Endothelial cell of umbilical vein (primary cell): Measurements from ENCODE around the gene ANKRD23.

Source experiments
- EZH2 ChIP-seq: IDR thresholded peaks from 2 replicates; pipeline ENCODE4 v1.6.1; 2012; ENCODE audit warnings: borderline replicate concordance, low read depth, mild to moderate bottlenecking, moderate library complexity, low read length, inconsistent platforms; ENCODE audit not compliant: severe bottlenecking
- FOS ChIP-seq: IDR thresholded peaks from 2 replicates; pipeline ENCODE4 v1.6.1; 2011; ENCODE audit warnings: mild to moderate bottlenecking, low read length, moderate library complexity, borderline replicate concordance; ENCODE audit not compliant: insufficient read depth
- GATA2 ChIP-seq: IDR thresholded peaks from 2 replicates; pipeline ENCODE4 v1.7.0; 2011; ENCODE audit warnings: low read depth, mild to moderate bottlenecking, moderate library complexity, mixed read lengths, low read length; ENCODE audit not compliant: insufficient read length, insufficient read depth
- JUN ChIP-seq: IDR thresholded peaks from 2 replicates; pipeline ENCODE4 v1.6.1; 2011; ENCODE audit warnings: borderline replicate concordance, low read depth; ENCODE audit not compliant: insufficient read length, insufficient read depth
- MYC ChIP-seq: IDR thresholded peaks from one replicate; pipeline ENCODE4 v1.6.1; 2011; ENCODE audit warnings: mild to moderate bottlenecking, low read depth, low read length
- POLR2A ChIP-seq: IDR thresholded peaks from 2 replicates; pipeline ENCODE4 v1.6.1; 2012; ENCODE audit warnings: low read depth, mild to moderate bottlenecking, control low read depth, low read length
- POLR2AphosphoS5 ChIP-seq: IDR thresholded peaks from 2 replicates; pipeline ENCODE4 v1.6.1; 2012; ENCODE audit warnings: low read depth, mild to moderate bottlenecking, control low read depth, low read length, moderate library complexity; ENCODE audit not compliant: insufficient read depth
- TF ChIP-seq, protein P1 (sequence below), 2 donors: IDR thresholded peaks; 1 replicate in 1 of 2; 2 replicates in 1 of 2; pipeline ENCODE4 v1.5.1; 2011; ENCODE audit warnings: low read length in 2 of 2, mild to moderate bottlenecking in 2 of 2, moderate library complexity in 2 of 2, control low read depth in 1 of 2, inconsistent platforms in 1 of 2, low read depth in 1 of 2; ENCODE audit not compliant: insufficient read depth in 1 of 2; ENCODE audit errors: extremely low read depth in 1 of 2
- TF ChIP-seq, protein P2 (sequence below): IDR thresholded peaks from 2 replicates; pipeline ENCODE4 v1.6.1; 2011; ENCODE audit not compliant: insufficient read depth, insufficient read length

DNA sequence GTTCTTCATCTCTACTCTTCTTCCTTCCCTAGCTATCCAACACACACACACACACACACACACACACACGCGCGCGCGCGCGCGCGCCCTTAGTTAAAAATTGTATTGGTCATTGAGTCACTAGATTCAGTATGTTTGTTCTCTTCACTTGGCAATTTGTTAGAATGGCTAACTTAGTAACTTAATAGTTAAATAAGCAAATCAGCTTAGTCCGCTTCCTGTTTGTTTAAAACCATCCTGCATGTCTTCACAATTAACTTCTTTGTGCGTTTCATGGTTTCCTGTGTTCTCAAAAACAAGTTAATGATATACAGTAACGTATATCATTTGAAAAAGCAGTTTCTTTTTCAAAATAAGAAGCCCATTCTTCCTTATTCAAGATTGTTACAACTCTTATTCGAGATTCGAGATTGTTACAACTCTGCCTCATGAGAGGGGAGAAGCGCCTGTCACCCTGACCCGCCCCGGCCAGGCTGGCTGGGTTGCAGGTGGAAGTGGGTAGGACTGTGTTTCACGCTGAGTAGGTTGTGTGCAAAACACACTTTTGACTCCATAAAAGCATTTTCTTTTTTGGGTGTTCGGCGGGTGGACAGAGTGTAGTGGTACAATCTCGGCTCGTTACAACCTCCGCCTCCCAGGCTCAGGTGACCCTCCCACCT, 37.2 kb downstream of the ANKRD23 start:
- no peak for TF ChIP-seq FOS
- TF ChIP-seq, protein P1, sequence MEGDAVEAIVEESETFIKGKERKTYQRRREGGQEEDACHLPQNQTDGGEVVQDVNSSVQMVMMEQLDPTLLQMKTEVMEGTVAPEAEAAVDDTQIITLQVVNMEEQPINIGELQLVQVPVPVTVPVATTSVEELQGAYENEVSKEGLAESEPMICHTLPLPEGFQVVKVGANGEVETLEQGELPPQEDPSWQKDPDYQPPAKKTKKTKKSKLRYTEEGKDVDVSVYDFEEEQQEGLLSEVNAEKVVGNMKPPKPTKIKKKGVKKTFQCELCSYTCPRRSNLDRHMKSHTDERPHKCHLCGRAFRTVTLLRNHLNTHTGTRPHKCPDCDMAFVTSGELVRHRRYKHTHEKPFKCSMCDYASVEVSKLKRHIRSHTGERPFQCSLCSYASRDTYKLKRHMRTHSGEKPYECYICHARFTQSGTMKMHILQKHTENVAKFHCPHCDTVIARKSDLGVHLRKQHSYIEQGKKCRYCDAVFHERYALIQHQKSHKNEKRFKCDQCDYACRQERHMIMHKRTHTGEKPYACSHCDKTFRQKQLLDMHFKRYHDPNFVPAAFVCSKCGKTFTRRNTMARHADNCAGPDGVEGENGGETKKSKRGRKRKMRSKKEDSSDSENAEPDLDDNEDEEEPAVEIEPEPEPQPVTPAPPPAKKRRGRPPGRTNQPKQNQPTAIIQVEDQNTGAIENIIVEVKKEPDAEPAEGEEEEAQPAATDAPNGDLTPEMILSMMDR (IDR thresholded peaks at IDR 0.05; ENCODE audit: extremely low read depth in 1 of 2, insufficient read depth in 1 of 2, low read depth in 1 of 2, low read length in 2 of 2), result no peak
- no peak for TF ChIP-seq POLR2A
- no peak for TF ChIP-seq MYC
- no peak for TF ChIP-seq EZH2
- TF ChIP-seq, protein P2, sequence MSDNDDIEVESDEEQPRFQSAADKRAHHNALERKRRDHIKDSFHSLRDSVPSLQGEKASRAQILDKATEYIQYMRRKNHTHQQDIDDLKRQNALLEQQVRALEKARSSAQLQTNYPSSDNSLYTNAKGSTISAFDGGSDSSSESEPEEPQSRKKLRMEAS, result no peak
- TF ChIP-seq POLR2AphosphoS5, result no peak
- no peak for TF ChIP-seq JUN
- TF ChIP-seq GATA2, result no peak
